HepG2 (cell line): ENCODE measurements around the gene TBX19. TPM values are rescaled to one million over a fixed set of nuclear protein-coding genes. Genes with fewer than 3 reads are reported as not detected.

Experiments used
- ATAC-seq: fragments of 200-7000 bp; cut with Tn5 transposase; 3 replicates; pipeline ENCODE4 v1.9.1; 2020; ENCODE audit warnings: mild to moderate bottlenecking, moderate library complexity
- BruUV-seq: library from RNA; stranded (reverse); fragments of 400-500 nt; replicated peaks from 2 replicates; lab custom pipeline; 2021; lab: Mats Ljungman, UMichigan
- CTCF ChIA-PET: fragments of 300-600 bp; formaldehyde crosslinking; extraction: SDS; loops from one replicate; lab custom pipeline; 2021; ENCODE audit warnings: low total read pairs, inconsistent platforms, low intra/inter-chr PET ratio; lab: Yijun Ruan, JAX
- POLR2A ChIA-PET: fragments of 350-600 bp; sonication (Branson Sonifier 250); formaldehyde crosslinking; loops from one replicate; lab custom pipeline; 2020; ENCODE audit warnings: antibody characterized with exemption, inconsistent platforms; lab: Yijun Ruan, JAX
- DNase-seq: peaks from one replicate; pipeline ENCODE4 v3.0.0-alpha.2; 2015; ENCODE audit warnings: low spot score
- FAIRE-seq: peaks from 3 replicates; lab custom pipeline; 2011; peaks lifted over from hg19 to GRCh38; lab: Jason Lieb, UNC
- H2AFZ ChIP-seq: one replicate; pipeline ENCODE4 v1.6.1; 2011; ENCODE audit warnings: low read length, inconsistent platforms
- H3K27ac ChIP-seq: fragments of 300-600 bp; 3 replicates; pipeline ENCODE4 v1.8.0; 2011; ENCODE audit warnings: mixed run types, mild to moderate bottlenecking, mixed read lengths, low read length, inconsistent platforms; ENCODE audit not compliant: insufficient read depth; ENCODE audit errors: extremely low read length
- H3K27me3 ChIP-seq, 2 experiments: fragments of 200-600 bp in 1 of 2; 2 replicates in 1 of 2; 3 replicates in 1 of 2; pipeline versions ENCODE4 v1.6.0 to v1.8.0; 2011; ENCODE audit warnings: low read length in 2 of 2, mild to moderate bottlenecking in 2 of 2, moderate library complexity in 2 of 2, inconsistent platforms in 1 of 2; ENCODE audit not compliant: insufficient read depth in 2 of 2, control insufficient read depth in 1 of 2
- H3K36me3 ChIP-seq, 2 experiments: fragments of 200-600 bp in 1 of 2; replicated peaks in 1 of 2; 2 replicates in 1 of 2; 3 replicates in 1 of 2; pipeline versions ENCODE4 v1.5.1 to v1.8.0; 2011; ENCODE audit warnings: low read length in 2 of 2, inconsistent platforms in 1 of 2; ENCODE audit not compliant: insufficient read depth in 2 of 2, control insufficient read depth in 1 of 2
- H3K4me1 ChIP-seq: 2 replicates; pipeline ENCODE4 v1.5.1; 2012; ENCODE audit warnings: low read length, inconsistent platforms; ENCODE audit not compliant: insufficient read depth
- H3K4me2 ChIP-seq: 2 replicates; pipeline ENCODE4 v1.6.0; 2011; ENCODE audit warnings: low read depth, low read length, inconsistent platforms
- H3K4me3 ChIP-seq, 3 experiments: fragments of 200-600 bp in 1 of 3; sonication (generic), shearing (Covaris generic) in 1 of 3; replicated peaks in 1 of 3; 2 replicates each; pipeline ENCODE4 v1.5.1; 2011 to 2016; ENCODE audit warnings: low read length in 3 of 3, inconsistent platforms in 2 of 3, low read depth in 2 of 3, mild to moderate bottlenecking in 2 of 3, control low read depth in 1 of 3, mixed read lengths in 1 of 3; ENCODE audit not compliant: insufficient read depth in 1 of 3
- H3K79me2 ChIP-seq: one replicate; pipeline ENCODE4 v1.6.1; 2011; ENCODE audit warnings: low read length, inconsistent platforms; ENCODE audit not compliant: insufficient read depth
- H3K9ac ChIP-seq: 2 replicates; pipeline ENCODE4 v1.6.0; 2011; ENCODE audit warnings: mild to moderate bottlenecking, low read depth, low read length, inconsistent platforms; ENCODE audit not compliant: insufficient read depth
- H3K9me3 ChIP-seq: 2 replicates; pipeline ENCODE4 v1.5.1; 2012; ENCODE audit warnings: mild to moderate bottlenecking, low read length
- H4K20me1 ChIP-seq: 2 replicates; pipeline ENCODE4 v1.6.0; 2011; ENCODE audit warnings: inconsistent platforms, mild to moderate bottlenecking, low read length, moderate library complexity; ENCODE audit not compliant: insufficient read depth
- CHCHD3 ChIP-seq: sonication (generic); formaldehyde crosslinking; IDR thresholded peaks from 2 replicates; pipeline ENCODE4 v1.8.0; 2022; ENCODE audit warnings: mild to moderate bottlenecking, missing genetic modification reagents, moderate library complexity
- DNMT1 ChIP-seq: sonication (generic); formaldehyde crosslinking; IDR thresholded peaks from 2 replicates; pipeline ENCODE4 v1.5.1; 2020; ENCODE audit warnings: mild to moderate bottlenecking, missing genetic modification reagents
- ELF3 ChIP-seq: IDR thresholded peaks from 2 replicates; pipeline ENCODE4 v1.6.1; 2016; ENCODE audit warnings: missing genetic modification reagents, missing compliant biosample characterization
- GATAD1 ChIP-seq: IDR thresholded peaks from 2 replicates; pipeline ENCODE4 v1.6.1; 2016; ENCODE audit warnings: missing genetic modification reagents, missing compliant biosample characterization
- IKZF5 ChIP-seq: IDR thresholded peaks from 2 replicates; pipeline ENCODE4 v1.6.1; 2018; ENCODE audit warnings: missing genetic modification reagents, mild to moderate bottlenecking, missing compliant biosample characterization
- MEF2D ChIP-seq: sonication (generic); formaldehyde crosslinking; IDR thresholded peaks from 2 replicates; pipeline ENCODE4 v1.5.1; 2020; ENCODE audit warnings: mild to moderate bottlenecking, missing genetic modification reagents
- POLR2AphosphoS5 ChIP-seq: IDR thresholded peaks from 2 replicates; pipeline ENCODE4 v1.6.1; 2012; ENCODE audit warnings: low read depth, low read length
- RBAK ChIP-seq: sonication (generic); formaldehyde crosslinking; IDR thresholded peaks from 2 replicates; pipeline ENCODE4 v1.5.1; 2020; ENCODE audit warnings: mild to moderate bottlenecking, missing genetic modification reagents
- SMC3 ChIP-seq: IDR thresholded peaks from 2 replicates; pipeline ENCODE4 v1.6.1; 2011; ENCODE audit warnings: low read length, improper control_type of control experiment
- SRSF4 ChIP-seq: fragments of 200-400 bp; formaldehyde crosslinking; IDR thresholded peaks from one replicate; pipeline ENCODE4 v1.6.1; 2018; ENCODE audit warnings: mild to moderate bottlenecking, low read depth, low read length, moderate library complexity; ENCODE audit not compliant: poor library complexity, severe bottlenecking
- TFDP1 ChIP-seq: IDR thresholded peaks from 2 replicates; pipeline ENCODE4 v1.6.1; 2016; ENCODE audit warnings: missing compliant biosample characterization, missing genetic modification reagents, borderline replicate concordance
- ZBTB20 ChIP-seq: sonication (generic); formaldehyde crosslinking; IDR thresholded peaks from 2 replicates; pipeline ENCODE4 v1.8.1; 2023; ENCODE audit warnings: missing genetic modification reagents, low read depth, mild to moderate bottlenecking, borderline replicate concordance
- ZFP37 ChIP-seq: sonication (generic); formaldehyde crosslinking; IDR thresholded peaks from 2 replicates; pipeline ENCODE4 v1.4.0; 2020; ENCODE audit warnings: missing genetic modification reagents, borderline replicate concordance
- ZNF451 ChIP-seq: sonication (generic); formaldehyde crosslinking; IDR thresholded peaks from 2 replicates; pipeline ENCODE4 v1.5.0; 2020; ENCODE audit warnings: mild to moderate bottlenecking, missing genetic modification reagents
- ZNF883 ChIP-seq: sonication (generic); formaldehyde crosslinking; IDR thresholded peaks from 2 replicates; pipeline ENCODE4 v1.5.1; 2020; ENCODE audit warnings: mild to moderate bottlenecking, missing genetic modification reagents; ENCODE audit errors: not compliant biosample characterization
- ZSCAN9 ChIP-seq: IDR thresholded peaks from 2 replicates; pipeline ENCODE4 v1.6.1; 2016; ENCODE audit warnings: borderline replicate concordance
- WGBS: methylation state at CpG from one replicate; pipeline ENCODE4 v1.1.6; 2017; ENCODE audit warnings: low lambda C conversion rate; 5-methylcytosine and 5-hydroxymethylcytosine counted together
- in situ Hi-C: cut with HindIII; loops from 2 replicates; pipeline ENCODE4 v1.10.0; 2017; ENCODE audit warnings: low pct_unique_long_range_greater_than_20kb; ENCODE audit not compliant: extremely low pct_ligation_motif_present
- intact Hi-C: fragments of 100-400 bp; cut with micrococcal nuclease; formaldehyde crosslinking; loops from one replicate; pipeline ENCODE4 v1.10.0; 2022; ENCODE audit not compliant: unreplicated experiment
- polyA plus RNA-seq, 8 experiments: library from polyadenylated mRNA; depleted of rRNA in 3 of 8; stranded (reverse) in 7 of 8; unstranded in 1 of 8; fragments of >200 nt; fragmentation: Illumina TruSeq in 4 of 8; extraction: Trizol in 4 of 8; gene quantifications; 2 replicates each; pipeline versions ENCODE4 v1.2.1 to v1.2.3, GENCODE V29; 2011 to 2016; ENCODE audit warnings: low read depth in 4 of 8, missing spikeins in 1 of 8, mixed read lengths in 1 of 8; ENCODE audit not compliant: insufficient read depth in 1 of 8
- total RNA-seq, 5 experiments: library from RNA; depleted of rRNA; stranded (reverse); fragments of >200 nt; fragmentation: Illumina TruSeq; extraction: Trizol; gene quantifications; 2 replicates each; pipeline ENCODE4 v1.2.3, GENCODE V29; 2016; ENCODE audit warnings: low read depth in 1 of 5
- TF ChIP-seq, protein P1 (sequence below): sonication (generic); formaldehyde crosslinking; IDR thresholded peaks from 2 replicates; pipeline ENCODE4 v1.4.0; 2020; ENCODE audit warnings: missing genetic modification reagents

TBX19 gene
- total and polyA plus RNA-seq, 2 of the 13 experiments (the other 11 are each of a cell fraction or from before 2014, with no cell fraction given), result 0.31 to 1.4 TPM

GRCh38 chr1:168266644-168267186 is 14.0 kb upstream of the TBX19 start:
- TF ChIP-seq CHCHD3 (CRISPR knock-in tag) (no peak), ZSCAN9 (CRISPR knock-in tag) (no peak), ZNF451 (CRISPR knock-in tag) (no peak), GATAD1 (CRISPR knock-in tag) (no peak), POLR2AphosphoS5 (no peak), ZNF883 (no peak), RBAK (CRISPR knock-in tag) (no peak), IKZF5 (CRISPR knock-in tag) (no peak), TFDP1 (CRISPR knock-in tag) (no peak), MEF2D (no peak), SMC3 (no peak), ZFP37 (no peak), DNMT1 (CRISPR knock-in tag) (no peak), ELF3 (CRISPR knock-in tag) (no peak), SRSF4 (no peak), ZBTB20 (CRISPR knock-in tag) (no peak)
- TF ChIP-seq, protein P1, sequence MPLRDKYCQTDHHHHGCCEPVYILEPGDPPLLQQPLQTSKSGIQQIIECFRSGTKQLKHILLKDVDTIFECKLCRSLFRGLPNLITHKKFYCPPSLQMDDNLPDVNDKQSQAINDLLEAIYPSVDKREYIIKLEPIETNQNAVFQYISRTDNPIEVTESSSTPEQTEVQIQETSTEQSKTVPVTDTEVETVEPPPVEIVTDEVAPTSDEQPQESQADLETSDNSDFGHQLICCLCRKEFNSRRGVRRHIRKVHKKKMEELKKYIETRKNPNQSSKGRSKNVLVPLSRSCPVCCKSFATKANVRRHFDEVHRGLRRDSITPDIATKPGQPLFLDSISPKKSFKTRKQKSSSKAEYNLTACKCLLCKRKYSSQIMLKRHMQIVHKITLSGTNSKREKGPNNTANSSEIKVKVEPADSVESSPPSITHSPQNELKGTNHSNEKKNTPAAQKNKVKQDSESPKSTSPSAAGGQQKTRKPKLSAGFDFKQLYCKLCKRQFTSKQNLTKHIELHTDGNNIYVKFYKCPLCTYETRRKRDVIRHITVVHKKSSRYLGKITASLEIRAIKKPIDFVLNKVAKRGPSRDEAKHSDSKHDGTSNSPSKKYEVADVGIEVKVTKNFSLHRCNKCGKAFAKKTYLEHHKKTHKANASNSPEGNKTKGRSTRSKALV, result no peak
- 72% methylated on average over 3 of the region's 6 CpGs for WGBS
- DNase-seq (peak; percentile 3), FAIRE-seq (no peak), ATAC-seq (no peak)
- Histone ChIP-seq H3K9ac (no peak overlapping the region), H3K36me3 (no peaks in the 10 kb centered on the region), H2AFZ (no peak overlapping the region), H3K4me3 (no peak overlapping the region), H3K79me2 (no peaks in the 10 kb centered on the region), H3K9me3 (no peaks in the 10 kb centered on the region), H3K27me3 (no peaks in the 10 kb centered on the region), H4K20me1 (no peaks in the 10 kb centered on the region), H3K4me1 (no peaks in the 10 kb centered on the region), H3K4me2 (no peak overlapping the region), H3K27ac (no peak overlapping the region)
- POLR2A ChIA-PET, result no interaction called here
- in situ Hi-C loops (no loop called here), intact Hi-C loops (no loop called here)
- CTCF ChIA-PET, result no interaction called here
- BruUV-seq, result no TSS peak
